Hematopoietic multipotent progenitor cell treated with erythropoietin and hydrocortisone succinate and interleukin-3 and kit ligand, for 4 days (in vitro differentiated cells): Measurements from ENCODE around the gene ADGRF3.
"Not testable (repeated sequence)": the region's sequence is repeated elsewhere in the genome, so short reads cannot be mapped to it uniquely, and the experiment has no call there.

Source experiments
- DNase-seq: peaks from one replicate; pipeline ENCODE4 v3.0.0-alpha.2; 2015

ADGRF3 gene

GRCh38 chr2:26351375-26352090, 4.9 kb upstream of the ADGRF3 start:
- no peak for DNase-seq

GRCh38 chr2:26349690-26350089, 3.1 kb upstream of the ADGRF3 start:
- no peak for DNase-seq

- DNase-seq, result peak; percentile 15
These were observed 787 bp upstream of the ADGRF3 start for GRCh38 chr2:26347286-26347865.

DNA sequence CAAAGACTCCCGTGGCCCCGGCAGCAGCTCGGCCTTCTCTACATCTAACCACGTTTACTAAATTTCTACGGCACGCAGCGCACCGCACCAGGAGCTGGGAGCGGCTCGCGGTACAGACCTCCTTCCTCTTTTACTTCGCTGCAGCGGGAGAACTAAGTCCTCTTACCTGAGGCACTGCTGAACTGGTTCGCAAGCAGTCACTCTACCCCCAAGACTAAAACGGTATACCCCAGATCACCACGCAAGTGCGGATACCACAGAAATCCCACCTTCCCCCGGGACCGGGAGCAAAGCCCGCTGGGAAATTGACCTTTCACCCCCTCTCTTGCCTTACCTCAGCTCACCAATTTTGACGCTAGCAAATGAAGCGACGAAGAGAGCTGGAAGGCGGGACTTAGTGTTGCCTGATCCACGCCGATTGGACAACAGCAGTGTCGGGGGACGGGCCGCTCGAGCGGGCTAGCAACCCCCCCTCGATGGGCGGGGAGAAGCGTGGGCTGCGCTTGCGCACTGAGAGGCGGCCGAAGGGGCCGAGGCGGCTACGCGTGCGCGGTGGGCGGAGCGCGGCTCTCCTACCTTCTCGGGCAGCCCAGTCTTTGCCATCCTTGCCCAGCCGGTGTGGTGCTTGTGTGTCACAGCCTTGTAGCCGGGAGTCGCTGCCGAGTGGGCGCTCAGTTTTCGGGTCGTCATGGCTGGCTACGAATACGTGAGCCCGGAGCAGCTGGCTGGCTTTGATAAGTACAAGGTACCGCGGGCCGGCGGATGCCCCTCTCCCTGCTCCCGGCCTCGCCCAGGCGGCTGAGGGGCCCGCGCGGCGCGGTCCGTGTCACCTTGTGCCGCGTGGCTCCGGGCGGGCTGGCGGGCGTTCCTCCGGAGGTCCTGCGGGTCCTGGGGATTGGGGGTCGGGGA, 790 bp downstream of the ADGRF3 start, which contains the start of gene SELENOI:
TSS of gene SELENOI (plus strand) at position 599 of the 909 bp plus-strand sequence. CDS start at position 689, 90 bp downstream.
- peak; percentile 100 for DNase-seq

- DNase-seq, result no peak
These were observed 1.4 kb downstream of the ADGRF3 start for GRCh38 chr2:26345283-26345544.

DNA sequence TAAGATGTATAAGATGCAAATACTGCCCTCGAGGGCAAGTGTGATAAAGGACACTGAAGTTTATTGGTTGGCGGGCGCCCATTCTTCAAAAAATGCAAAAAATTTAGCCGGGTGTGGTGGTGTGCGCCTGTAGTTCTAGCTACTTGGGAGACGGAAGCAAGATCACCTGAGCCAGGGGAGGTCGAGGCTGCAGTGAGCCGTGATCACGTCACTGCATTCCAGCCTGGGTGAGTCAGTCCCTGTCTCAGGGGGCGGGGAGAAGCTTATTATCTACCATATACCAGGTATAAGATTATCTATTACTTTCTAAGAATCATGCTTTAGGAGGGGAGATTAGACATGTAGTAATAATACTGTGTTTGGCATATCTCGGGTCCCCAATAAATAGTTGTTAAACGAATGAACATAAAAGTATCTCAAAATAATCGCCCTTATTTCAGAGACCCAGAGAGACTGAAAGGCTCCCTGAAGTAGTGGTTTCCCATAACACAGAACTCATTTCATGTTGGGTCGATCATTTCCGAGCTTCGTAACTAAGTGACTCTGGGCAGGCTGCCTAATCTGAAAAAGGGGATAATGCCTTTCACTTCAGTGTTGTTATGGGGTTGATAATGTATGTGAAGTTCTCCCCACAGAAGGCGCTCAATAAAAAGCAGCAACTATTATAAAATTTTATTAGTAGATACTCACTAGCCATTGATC, 1.9 kb downstream of the ADGRF3 start:
- peak; percentile 53 for DNase-seq

- no peak for DNase-seq
These were observed 5.8 kb downstream of the ADGRF3 start for GRCh38 chr2:26340831-26341230.

GRCh38 chr2:26337298-26337697, 9.3 kb downstream of the ADGRF3 start:
- no peak for DNase-seq

- DNase-seq, result no peak
These were observed 9.9 kb downstream of the ADGRF3 start for GRCh38 chr2:26336719-26337118.

GRCh38 chr2:26335231-26335630, 11.4 kb downstream of the ADGRF3 start:
- DNase-seq, result no peak

- no peak for DNase-seq
These were observed 13.3 kb downstream of the ADGRF3 start for GRCh38 chr2:26333293-26333692.

- not testable (repeated sequence) for DNase-seq
These were observed 15.3 kb downstream of the ADGRF3 start for GRCh38 chr2:26331321-26331720.

DNA sequence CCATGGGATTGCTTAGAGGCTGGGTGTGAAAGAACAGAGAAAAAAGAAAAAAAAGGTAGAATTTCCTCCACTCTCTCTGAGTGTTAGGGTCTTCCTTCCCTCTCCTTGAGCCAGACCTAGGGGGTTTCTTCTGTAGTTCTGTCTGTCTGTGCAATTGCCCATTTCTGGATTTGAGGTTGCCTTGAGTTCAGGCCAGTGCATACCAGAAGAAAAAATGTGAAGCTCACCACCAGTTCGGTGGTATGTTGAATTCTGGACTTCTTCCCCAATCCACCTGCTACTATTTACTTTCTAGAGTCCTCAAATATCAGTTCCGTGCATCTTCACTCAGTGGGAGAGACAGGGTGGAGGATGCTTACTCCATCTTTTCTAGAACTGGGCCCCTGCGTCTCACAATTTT, 16.0 kb downstream of the ADGRF3 start:
- no peak for DNase-seq

DNA sequence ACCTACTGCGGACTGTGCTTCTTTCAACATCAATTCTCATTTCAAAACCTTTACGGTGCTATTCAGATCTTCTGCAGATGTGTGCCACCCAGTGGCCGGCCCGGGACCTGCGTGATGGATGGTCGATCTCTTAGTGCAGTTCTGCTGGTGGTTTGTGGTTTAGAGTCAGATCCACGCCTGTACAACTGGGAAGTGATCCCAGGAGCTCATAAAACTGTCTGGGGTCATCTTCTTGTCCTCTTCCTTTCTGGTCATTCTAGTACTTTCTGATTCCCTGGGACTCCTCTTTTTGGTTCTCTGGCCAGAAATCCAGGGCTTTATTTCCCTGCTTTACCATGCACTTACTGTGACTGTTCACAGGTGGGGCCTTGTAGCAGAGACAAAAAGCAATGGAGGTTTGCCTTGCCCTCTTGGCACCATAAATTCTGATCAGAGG, 16.5 kb downstream of the ADGRF3 start:
- DNase-seq, result peak; percentile 95

GRCh38 chr2:26329083-26329482, 17.5 kb downstream of the ADGRF3 start:
- DNase-seq, result not testable (repeated sequence)

DNA sequence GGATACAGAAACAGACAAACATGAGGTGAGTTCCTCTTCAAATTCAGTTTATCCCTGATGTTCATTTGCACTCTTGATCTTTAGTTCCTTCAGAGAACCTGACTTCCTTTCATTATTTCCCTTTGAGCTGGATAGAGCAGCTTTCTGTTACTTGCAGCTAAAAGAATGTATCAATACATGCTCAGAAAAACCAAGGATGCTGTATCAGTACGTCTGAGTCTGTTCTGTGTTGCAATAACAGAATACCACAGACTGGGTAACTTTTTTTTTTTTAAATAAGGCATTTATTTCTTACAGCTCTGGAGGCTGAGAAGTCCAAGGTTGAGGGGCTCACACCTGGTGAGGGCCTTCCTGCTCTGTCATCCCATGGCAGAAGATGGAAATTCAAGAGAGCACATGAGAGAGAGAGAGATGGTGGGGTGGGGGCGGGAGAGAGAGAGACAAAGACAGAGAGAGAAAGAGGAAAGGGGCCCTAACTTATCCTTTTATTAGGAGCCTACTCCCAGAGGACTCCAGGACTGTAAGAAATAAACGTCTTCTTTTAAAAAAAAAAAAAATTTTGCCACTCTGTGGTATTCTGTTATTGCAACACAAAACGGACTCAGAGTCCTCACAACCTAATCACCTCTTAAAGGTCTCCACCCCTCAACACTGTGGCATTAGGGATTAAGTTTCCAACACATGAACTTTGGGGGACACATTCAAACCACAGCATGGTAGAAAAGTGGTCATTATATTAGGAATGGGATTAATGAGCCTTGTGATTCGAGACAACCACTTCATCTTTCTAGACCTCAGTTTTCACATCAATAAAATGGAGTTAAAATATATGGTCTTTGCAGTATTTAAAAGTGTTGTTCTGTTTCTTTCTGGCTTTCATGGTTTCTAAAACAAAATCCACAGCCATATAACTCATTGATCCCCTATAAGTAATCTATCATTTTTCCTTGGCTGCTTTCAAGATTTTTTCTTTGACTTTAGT, 19.0 kb downstream of the ADGRF3 start:
- peak; percentile 70 for DNase-seq

- peak; percentile 33 for DNase-seq
These were observed 20.1 kb downstream of the ADGRF3 start for GRCh38 chr2:26326514-26326913.

GRCh38 chr2:26325851-26326250, 20.7 kb downstream of the ADGRF3 start:
- no peak for DNase-seq

DNA sequence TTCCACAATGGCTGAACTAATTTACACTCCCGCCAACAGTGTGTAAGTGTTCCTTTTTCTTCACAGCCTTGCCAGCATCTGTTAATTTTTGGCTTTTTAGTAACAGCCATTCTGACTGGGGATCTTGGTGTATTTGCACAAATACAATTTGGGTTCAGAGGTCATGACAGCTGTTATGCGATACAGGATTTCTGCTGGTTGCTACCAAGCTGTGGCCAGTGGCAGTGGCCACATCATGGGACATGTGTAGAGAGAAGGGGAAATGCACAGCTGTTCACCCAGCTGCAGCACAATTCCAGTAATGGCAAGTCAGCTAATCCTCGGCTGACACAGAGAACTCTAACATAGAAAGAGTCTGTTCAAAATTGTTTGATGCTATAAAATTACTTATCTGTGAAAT, 21.7 kb downstream of the ADGRF3 start:
- peak; percentile 43 for DNase-seq

DNA sequence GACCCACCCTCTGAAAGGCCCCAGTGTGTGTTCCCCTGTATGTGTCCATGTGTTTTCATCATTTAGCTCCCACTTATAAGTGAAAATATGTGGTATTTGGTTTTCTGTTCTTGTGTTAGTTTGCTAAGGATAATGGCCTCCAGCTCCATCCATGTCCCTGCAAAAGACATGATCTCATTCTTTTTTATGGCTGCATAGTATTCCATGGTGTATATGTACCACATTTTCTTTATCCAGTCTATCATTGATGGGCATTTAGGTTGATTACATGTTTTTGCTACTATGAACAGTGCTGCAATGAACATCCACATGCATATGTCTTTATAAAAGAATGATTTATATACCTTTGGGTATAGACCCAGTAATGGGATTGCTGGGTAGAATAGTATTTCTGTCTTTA, 22.1 kb downstream of the ADGRF3 start:
- not testable (repeated sequence) for DNase-seq

DNA sequence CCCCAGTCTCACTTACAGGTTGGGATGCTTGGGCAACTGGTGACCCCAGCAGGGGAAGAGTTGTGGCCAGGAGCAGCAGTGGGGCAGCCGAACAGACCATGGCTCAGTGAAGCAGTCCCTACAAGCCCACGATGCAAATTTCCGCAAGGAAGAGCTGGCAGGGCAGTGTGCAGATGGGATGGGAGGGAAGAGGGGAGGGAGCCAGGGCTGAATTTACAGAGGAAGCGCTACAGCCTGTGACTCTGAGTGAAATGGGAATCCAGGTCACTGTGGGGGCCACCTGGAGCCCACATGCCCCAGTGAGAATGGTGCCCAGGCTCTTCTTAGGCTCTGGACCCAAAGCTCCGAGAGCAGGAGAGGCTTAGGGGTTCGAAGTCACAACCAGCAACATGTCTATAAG, 27.6 kb downstream of the ADGRF3 start:
- DNase-seq, result no peak
